K562 (cell line): Measurements from ENCODE around the gene NAA10. TPM values are rescaled to one million over a fixed set of nuclear protein-coding genes. Genes with fewer than 3 reads are reported as not detected.

Experiments
- ATF2 ChIP-seq: sonication (generic); formaldehyde crosslinking; IDR thresholded peaks from 2 replicates; pipeline ENCODE4 v1.8.1; 2022; ENCODE audit warnings: missing genetic modification reagents
- ATF6 ChIP-seq: sonication (generic); formaldehyde crosslinking; IDR thresholded peaks from 2 replicates; pipeline ENCODE4 v1.4.0; 2020; ENCODE audit warnings: mild to moderate bottlenecking, missing genetic modification reagents
- BRF1 ChIP-seq: IDR thresholded peaks from 3 replicates; pipeline ENCODE4 v1.6.1; 2011; ENCODE audit warnings: borderline replicate concordance, mild to moderate bottlenecking; ENCODE audit not compliant: insufficient read length; ENCODE audit errors: extremely low read depth
- CHD4 ChIP-seq: fragments of 200-600 bp; sonication (generic); IDR thresholded peaks from 3 replicates; pipeline ENCODE4 v1.6.1; 2012; ENCODE audit warnings: low read depth, mild to moderate bottlenecking, mixed read lengths, low read length, inconsistent platforms; ENCODE audit not compliant: insufficient read depth, insufficient replicate concordance, poor library complexity, severe bottlenecking
- CREB1 ChIP-seq, 2 experiments: sonication (generic) in 1 of 2; formaldehyde crosslinking in 1 of 2; IDR thresholded peaks; 2 replicates each; pipeline versions ENCODE4 v1.6.1 to v1.8.0; 2012 to 2022; ENCODE audit warnings: inconsistent platforms in 1 of 2, mild to moderate bottlenecking in 1 of 2, missing genetic modification reagents in 1 of 2, moderate library complexity in 1 of 2
- FOXM1 ChIP-seq, 2 experiments: fragments of 450-650 bp in 1 of 2; sonication (generic) in 1 of 2; formaldehyde crosslinking in 1 of 2; IDR thresholded peaks; 2 replicates each; pipeline versions ENCODE4 v1.6.1 to v1.9.0; 2017 to 2022; ENCODE audit warnings: low read depth in 2 of 2, mild to moderate bottlenecking in 2 of 2, missing genetic modification reagents in 1 of 2, moderate library complexity in 1 of 2
- GABPB2 ChIP-seq: fragments of 250-450 bp; sonication (Bioruptor Pico); conservative IDR thresholded peaks from 2 replicates; pipeline ENCODE4 v1.5.1; 2021; ENCODE audit warnings: mild to moderate bottlenecking
- GATAD2A ChIP-seq: fragments of 450-650 bp; IDR thresholded peaks from 2 replicates; pipeline ENCODE4 v1.6.1; 2017
- HMG20B ChIP-seq: fragments of 250-450 bp; sonication (Bioruptor Pico); IDR thresholded peaks from 2 replicates; pipeline ENCODE4 v1.5.0; 2021; ENCODE audit warnings: mild to moderate bottlenecking
- HOXB6 ChIP-seq: fragments of 250-450 bp; sonication (Bioruptor Pico); IDR thresholded peaks from 2 replicates; pipeline ENCODE4 v1.5.1; 2022; ENCODE audit warnings: mild to moderate bottlenecking, borderline replicate concordance
- MTA2 ChIP-seq: fragments of 450-650 bp; IDR thresholded peaks from 2 replicates; pipeline ENCODE4 v1.6.1; 2016; ENCODE audit warnings: low read depth
- NUFIP1 ChIP-seq: fragments of 450-650 bp; IDR thresholded peaks from 2 replicates; pipeline ENCODE4 v1.6.1; 2018; ENCODE audit not compliant: partially characterized antibody
- POU5F1 ChIP-seq: fragments of 150-350 bp; IDR thresholded peaks from 2 replicates; pipeline ENCODE4 v1.6.1; 2014; ENCODE audit warnings: borderline replicate concordance, low read length, low read depth, mild to moderate bottlenecking; ENCODE audit not compliant: partially characterized antibody
- RFX7 ChIP-seq: fragments of 250-450 bp; sonication (Bioruptor Pico); IDR thresholded peaks from 2 replicates; pipeline ENCODE4 v1.5.1; 2021; ENCODE audit warnings: mild to moderate bottlenecking
- RNF2 ChIP-seq: sonication (generic); IDR thresholded peaks from 2 replicates; pipeline ENCODE4 v1.6.1; 2016
- SAP30 ChIP-seq: fragments of 200-600 bp; sonication (generic); IDR thresholded peaks from 2 replicates; pipeline ENCODE4 v1.6.1; 2012; ENCODE audit warnings: borderline replicate concordance, low read depth, mild to moderate bottlenecking, moderate library complexity, low read length, control low read depth, inconsistent platforms; ENCODE audit not compliant: insufficient read depth, poor library complexity, severe bottlenecking
- SRSF3 ChIP-seq: fragments of 200-400 bp; formaldehyde crosslinking; IDR thresholded peaks from 2 replicates; pipeline ENCODE4 v1.6.1; 2016; ENCODE audit warnings: mild to moderate bottlenecking, low read length, moderate library complexity; ENCODE audit not compliant: insufficient read depth
- ZC3H4 ChIP-seq: sonication (generic); formaldehyde crosslinking; IDR thresholded peaks from 2 replicates; pipeline ENCODE4 v1.9.0; 2021; ENCODE audit warnings: missing genetic modification reagents, borderline replicate concordance
- ZNF41 ChIP-seq: fragments of 250-450 bp; sonication (Bioruptor Pico); conservative IDR thresholded peaks from 2 replicates; pipeline ENCODE4 v1.4.0; 2020; ENCODE audit warnings: mild to moderate bottlenecking
- ZNF57 ChIP-seq: fragments of 450-650 bp; formaldehyde crosslinking; IDR thresholded peaks from 2 replicates; pipeline ENCODE4 v1.4.0; 2020; ENCODE audit warnings: mild to moderate bottlenecking, moderate library complexity
- polyA plus RNA-seq, 8 experiments: library from polyadenylated mRNA; depleted of rRNA in 4 of 8; stranded (reverse) in 5 of 8; unstranded in 3 of 8; fragments of >200 nt; fragmentation: Nextera tagmentation in 2 of 8; fragmentation: Illumina TruSeq in 1 of 8; extraction: Ambion mirVana in 2 of 8; extraction: Trizol in 1 of 8; gene quantifications; 2 replicates each; pipeline versions ENCODE4 v1.2.1 to v1.2.3, GENCODE V29; 2011 to 2014; ENCODE audit warnings: inconsistent platforms in 1 of 8, missing spikeins in 1 of 8
- total RNA-seq, 7 experiments: library from RNA; depleted of rRNA in 6 of 7; stranded (reverse); fragments of >200 nt in 6 of 7; fragmentation: Illumina TruSeq in 2 of 7; extraction: Trizol in 2 of 7; gene quantifications; 2 replicates each; pipeline versions ENCODE4 v1.2.1 to v1.2.3, GENCODE V29; 2011 to 2021; ENCODE audit warnings: low replicate concordance in 1 of 7
- TF ChIP-seq, protein P1 (sequence below): fragments of 450-650 bp; IDR thresholded peaks from 2 replicates; pipeline ENCODE4 v1.6.1; 2017; ENCODE audit warnings: antibody characterized with exemption

NAA10 gene
- total and polyA plus RNA-seq, 9 of the 15 experiments (the other 6 are each of a cell fraction or from before 2014, with no cell fraction given): 11.1 to 250 (median 134) TPM

- TF ChIP-seq, protein P1, sequence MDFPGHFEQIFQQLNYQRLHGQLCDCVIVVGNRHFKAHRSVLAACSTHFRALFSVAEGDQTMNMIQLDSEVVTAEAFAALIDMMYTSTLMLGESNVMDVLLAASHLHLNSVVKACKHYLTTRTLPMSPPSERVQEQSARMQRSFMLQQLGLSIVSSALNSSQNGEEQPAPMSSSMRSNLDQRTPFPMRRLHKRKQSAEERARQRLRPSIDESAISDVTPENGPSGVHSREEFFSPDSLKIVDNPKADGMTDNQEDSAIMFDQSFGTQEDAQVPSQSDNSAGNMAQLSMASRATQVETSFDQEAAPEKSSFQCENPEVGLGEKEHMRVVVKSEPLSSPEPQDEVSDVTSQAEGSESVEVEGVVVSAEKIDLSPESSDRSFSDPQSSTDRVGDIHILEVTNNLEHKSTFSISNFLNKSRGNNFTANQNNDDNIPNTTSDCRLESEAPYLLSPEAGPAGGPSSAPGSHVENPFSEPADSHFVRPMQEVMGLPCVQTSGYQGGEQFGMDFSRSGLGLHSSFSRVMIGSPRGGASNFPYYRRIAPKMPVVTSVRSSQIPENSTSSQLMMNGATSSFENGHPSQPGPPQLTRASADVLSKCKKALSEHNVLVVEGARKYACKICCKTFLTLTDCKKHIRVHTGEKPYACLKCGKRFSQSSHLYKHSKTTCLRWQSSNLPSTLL: no peak
- TF ChIP-seq RNF2 (no peak; the same call in 1 of the 2 replicates), BRF1 (no peak), FOXM1 (IDR thresholded peaks at IDR 0.05; ENCODE audit: low read depth) (no peak), FOXM1 (CRISPR knock-in tag; IDR thresholded peaks at IDR 0.05; ENCODE audit: low read depth) (no peak), RFX7 (CRISPR knock-in tag) (no peak), SAP30 (peak; percentile 83), CREB1 (IDR thresholded peaks at IDR 0.05) (peak; percentile 82), CREB1 (CRISPR knock-in tag; IDR thresholded peaks at IDR 0.05) (peak; percentile 90), CHD4 (no peak), ZNF57 (CRISPR knock-in tag) (no peak), ZC3H4 (no peak), ZNF41 (no peak), GABPB2 (CRISPR knock-in tag) (no peak), ATF2 (peak; percentile 71; the same call in 1 of the 2 replicates), GATAD2A (no peak), POU5F1 (no peak), HOXB6 (CRISPR knock-in tag) (no peak), SRSF3 (peak; percentile 89; the same call in 1 of the 2 replicates), MTA2 (no peak), ATF6 (CRISPR knock-in tag) (0 out of 2 replicates have a peak, but pooled peaks have one; percentile 88), NUFIP1 (no peak), HMG20B (no peak)
These were observed 36.9 kb upstream of the NAA10 start, which contains the start of gene HCFC1 (continued) for GRCh38 chrX:153971450-153972367.
